RWPE2 (cell line): ENCODE measurements around the gene ATG101.

Experiments used
- ATAC-seq: fragments of 200-7000 bp; cut with Tn5 transposase; 3 replicates; pipeline ENCODE4 v1.9.1; 2021; ENCODE audit warnings: low read depth
- DNase-seq: peaks from one replicate; pipeline ENCODE4 v3.0.0-alpha.2; 2020; ENCODE audit warnings: low spot score
- H3K27ac ChIP-seq: fragments of 450-650 bp; 2 replicates; pipeline ENCODE4 v1.5.1; 2017; ENCODE audit warnings: mild to moderate bottlenecking; ENCODE audit not compliant: poor library complexity, severe bottlenecking
- H3K27me3 ChIP-seq: fragments of 250-450 bp; sonication (Bioruptor Pico); 2 replicates; pipeline ENCODE4 v1.5.1; 2021; ENCODE audit warnings: mild to moderate bottlenecking, moderate library complexity; ENCODE audit not compliant: insufficient read depth, poor library complexity, severe bottlenecking
- H3K36me3 ChIP-seq: fragments of 250-450 bp; sonication (Bioruptor Pico); 2 replicates; pipeline ENCODE4 v1.5.1; 2020; ENCODE audit warnings: low read depth, mild to moderate bottlenecking, moderate library complexity
- H3K4me1 ChIP-seq: fragments of 250-450 bp; sonication (Bioruptor Pico); 2 replicates; pipeline ENCODE4 v1.5.1; 2021; ENCODE audit warnings: mild to moderate bottlenecking, moderate library complexity; ENCODE audit not compliant: insufficient read depth, poor library complexity, severe bottlenecking
- H3K4me3 ChIP-seq: fragments of 250-450 bp; sonication (Bioruptor Pico); 2 replicates; pipeline ENCODE4 v1.5.1; 2021; ENCODE audit warnings: mild to moderate bottlenecking, moderate library complexity; ENCODE audit not compliant: severe bottlenecking
- H3K9me3 ChIP-seq: fragments of 250-450 bp; sonication (Bioruptor Pico); 2 replicates; pipeline ENCODE4 v1.5.1; 2021; ENCODE audit warnings: mild to moderate bottlenecking, moderate library complexity; ENCODE audit not compliant: severe bottlenecking
- CTCF ChIP-seq: fragments of 450-650 bp; IDR thresholded peaks from one replicate; pipeline ENCODE4 v1.5.1; 2017; ENCODE audit warnings: mild to moderate bottlenecking, moderate library complexity; ENCODE audit not compliant: poor library complexity, severe bottlenecking

ATG101 gene

GRCh38 chr12:52023976-52024688 lies 45.6 kb upstream of the ATG101 start:
- Histone ChIP-seq H3K4me3 (peak overlapping the region; percentile 32), H3K36me3 (no peaks in the 10 kb centered on the region), H3K9me3 (no peaks in the 10 kb centered on the region), H3K27me3 (no peaks in the 10 kb centered on the region), H3K4me1 (no peaks in the 10 kb centered on the region), H3K27ac (no peak overlapping the region)
- ATAC-seq (no peak), DNase-seq (no peak)
- peak; percentile 82 for TF ChIP-seq CTCF

DNA sequence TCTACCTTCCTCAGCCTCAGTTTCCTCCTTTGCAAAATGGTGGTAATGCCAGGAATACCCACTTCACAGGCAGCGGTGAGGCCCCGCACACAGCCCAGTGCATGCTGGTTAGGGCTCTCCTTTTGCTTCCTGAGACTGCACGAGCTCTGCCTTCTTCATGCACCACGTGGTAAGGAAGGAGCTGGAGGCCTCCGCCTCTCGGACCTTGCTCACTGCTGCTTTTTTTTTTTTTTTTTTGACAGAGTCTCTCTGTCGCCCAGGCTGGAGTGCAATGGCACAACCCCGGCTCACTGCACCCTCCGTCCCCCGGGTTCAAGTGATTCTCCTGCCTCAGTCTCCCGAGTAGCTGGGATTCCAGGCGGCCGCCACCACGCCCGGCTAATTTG lies 44.9 kb upstream of the ATG101 start:
- Histone ChIP-seq H3K4me3 (no peak overlapping the region), H3K4me1 (no peaks in the 10 kb centered on the region), H3K27me3 (no peaks in the 10 kb centered on the region), H3K36me3 (no peaks in the 10 kb centered on the region), H3K27ac (no peak overlapping the region), H3K9me3 (no peaks in the 10 kb centered on the region)
- DNase-seq (no peak), ATAC-seq (no peak)
- no peak for TF ChIP-seq CTCF

GRCh38 chr12:52026263-52026662 lies 43.5 kb upstream of the ATG101 start:
- H3K36me3 ChIP-seq = no peaks in the 10 kb centered on the region
- no peak overlapping the region for H3K4me3 ChIP-seq
- no peak overlapping the region for H3K27ac ChIP-seq
- ATAC-seq (no peak), DNase-seq (no peak)
- H3K9me3 ChIP-seq = no peaks in the 10 kb centered on the region
- no peak for TF ChIP-seq CTCF
- H3K27me3 ChIP-seq = no peaks in the 10 kb centered on the region
- H3K4me1 ChIP-seq = no peaks in the 10 kb centered on the region

GRCh38 chr12:52027085-52027843 lies 42.5 kb upstream of the ATG101 start:
- H3K4me1 ChIP-seq = peaks cover 3% of the 10 kb centered on the region
- H3K27ac ChIP-seq = no peak overlapping the region
- ATAC-seq = no peak

More at GRCh38 chr12:52027085-52027843, 42.5 kb upstream of the ATG101 start:
- DNase-seq = no peak
- no peak overlapping the region for H3K4me3 ChIP-seq
- H3K36me3 ChIP-seq = no peaks in the 10 kb centered on the region
- H3K9me3 ChIP-seq = no peaks in the 10 kb centered on the region
- no peaks in the 10 kb centered on the region for H3K27me3 ChIP-seq
- no peak for TF ChIP-seq CTCF
